Coronary artery (tissue), 2 donors: ENCODE results near the gene FOXK1.

Experiments
- DNase-seq: peaks from one replicate; pipeline ENCODE4 v3.0.0-alpha.2; 2017; ENCODE audit warnings: low spot score
- H3K27ac ChIP-seq, 2 donors: fragments of 200-600 bp; sonication (generic); one replicate each; pipeline ENCODE4 v1.5.1; 2016 to 2019
- H3K4me3 ChIP-seq: fragments of 200-600 bp; sonication (generic); 2 replicates; pipeline ENCODE4 v1.5.1; 2016; ENCODE audit warnings: mild to moderate bottlenecking, moderate library complexity
- CTCF ChIP-seq: fragments of 200-600 bp; sonication (generic); IDR thresholded peaks from one replicate; pipeline ENCODE4 v1.5.1; 2019; ENCODE audit warnings: antibody characterized with exemption

Gene FOXK1

DNA sequence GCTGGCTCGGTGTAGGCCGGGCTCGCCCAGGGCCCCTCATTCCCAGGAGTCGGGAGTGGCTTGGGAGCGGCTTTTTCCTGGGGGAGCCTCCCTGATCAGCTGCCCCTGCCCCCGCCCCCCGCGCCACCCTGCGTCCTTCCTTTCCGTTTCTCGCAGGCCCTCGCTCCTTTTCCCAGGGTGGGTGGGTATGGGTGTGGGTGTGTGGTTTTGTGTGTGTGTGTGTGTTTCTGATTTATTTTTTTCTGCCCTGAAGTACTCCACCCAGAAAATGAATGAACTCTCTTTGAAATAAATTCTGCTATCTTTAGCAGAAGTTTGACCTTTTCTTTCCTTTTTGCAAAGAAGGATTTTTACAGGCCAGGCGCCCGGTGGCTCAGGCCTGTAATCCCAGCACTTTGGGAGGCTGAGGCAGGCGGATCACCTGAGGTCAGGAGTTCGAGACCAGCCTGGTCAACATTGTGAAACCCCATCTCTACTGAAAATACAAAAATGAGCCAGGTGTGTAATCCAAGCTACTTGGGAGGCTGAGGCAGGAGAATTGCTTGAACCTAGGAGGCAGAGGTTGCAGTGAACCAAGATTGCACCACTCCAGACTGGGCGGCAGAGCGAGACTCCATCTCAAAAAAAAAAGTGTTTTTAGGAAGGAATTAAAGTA lies 63.3 kb downstream of the FOXK1 start:
- TF ChIP-seq CTCF = no peak
- DNase-seq = no peak
- H3K4me3 ChIP-seq = peak overlapping the region; percentile 57

DNA sequence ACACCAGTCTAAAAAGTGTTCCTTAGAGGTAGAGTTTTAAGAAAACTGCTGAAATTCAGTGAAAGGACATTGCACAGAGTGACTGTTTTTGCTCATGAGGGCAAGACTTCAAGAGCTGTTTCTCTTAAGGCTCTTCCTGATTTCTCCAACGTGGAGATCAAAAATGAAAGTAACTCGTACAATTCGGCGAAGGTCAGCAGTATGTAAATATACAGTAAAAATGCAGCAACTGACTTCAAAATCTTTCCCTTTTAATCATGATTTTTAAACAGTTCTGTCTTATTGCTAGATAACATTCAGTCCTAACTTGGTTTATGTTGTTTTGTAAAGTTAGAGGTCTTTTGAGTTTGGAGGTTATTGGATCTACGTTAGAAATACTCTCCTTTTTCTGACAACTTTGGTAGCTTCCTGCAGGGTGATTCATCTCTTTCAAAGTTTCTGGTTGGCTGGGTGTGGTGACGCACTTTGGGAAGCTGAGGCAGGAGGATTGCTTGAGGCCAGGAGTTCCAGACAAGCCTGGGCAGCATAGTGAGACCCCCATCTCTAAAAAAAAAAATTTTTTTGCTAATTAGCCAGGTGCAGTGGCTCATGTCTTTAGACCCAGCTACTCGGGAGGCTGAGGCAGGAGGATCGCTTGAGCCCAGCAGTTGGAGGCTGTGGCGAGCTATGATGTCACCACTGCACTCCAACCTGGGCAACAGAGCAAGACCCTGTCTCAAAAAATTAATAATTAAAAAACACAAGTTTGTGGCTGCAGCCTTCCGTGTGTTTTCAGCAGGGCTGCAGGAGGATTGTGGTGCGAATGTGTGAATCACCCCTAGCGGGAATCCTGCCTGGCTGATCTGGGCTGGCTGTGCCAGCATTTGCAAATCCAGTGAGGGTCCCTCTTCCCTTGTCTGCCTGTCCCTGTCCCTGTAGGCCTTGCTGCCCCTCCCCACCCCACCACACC lies 64.2 kb downstream of the FOXK1 start:
- DNase-seq = no peak
- Histone ChIP-seq H3K27ac (peak overlapping the region; percentile 93 to 95), H3K4me3 (peak overlapping the region; percentile 57)
- TF ChIP-seq CTCF = no peak

More for the DNA sequence above, 63.3 kb downstream of the FOXK1 start:
- H3K27ac ChIP-seq = peak overlapping the region; percentile 93 to 95

GRCh38 chr7:4747013-4747412 lies 64.9 kb downstream of the FOXK1 start:
- no peak for TF ChIP-seq CTCF
- Histone ChIP-seq H3K4me3 (no peak overlapping the region), H3K27ac (peak overlapping the region; percentile 93 to 95)
- DNase-seq = no peak

- TF ChIP-seq CTCF = no peak
- no peak overlapping the region for H3K4me3 ChIP-seq
- no peak for DNase-seq
- peak overlapping the region; percentile 93 to 95 for H3K27ac ChIP-seq
Measured at GRCh38 chr7:4747746-4748145, 65.7 kb downstream of the FOXK1 start.

GRCh38 chr7:4748231-4748681 lies 66.2 kb downstream of the FOXK1 start:
- no peak for DNase-seq
- Histone ChIP-seq H3K27ac (peak overlapping the region; percentile 34 to 95), H3K4me3 (no peak overlapping the region)
- no peak for TF ChIP-seq CTCF

DNA sequence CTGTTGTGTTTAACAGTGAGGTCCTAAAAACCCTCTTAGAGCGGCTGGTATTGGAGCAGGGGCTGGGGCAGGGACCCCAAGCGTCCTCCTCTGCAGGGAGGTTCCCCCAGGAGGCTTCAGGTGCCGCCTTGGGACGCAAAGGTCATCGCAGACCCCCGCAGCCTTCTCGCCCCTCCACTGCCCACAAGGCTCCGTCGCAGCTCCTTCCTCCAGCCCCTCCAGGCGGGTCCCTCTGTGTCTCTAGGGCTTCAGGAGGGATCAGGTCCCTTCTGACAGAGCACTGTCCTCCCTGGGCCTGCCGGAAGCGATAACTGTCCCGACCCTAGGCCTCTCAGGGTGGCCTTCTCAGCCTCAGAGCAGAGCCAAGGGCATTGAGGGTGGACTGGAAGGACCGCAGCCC lies 67.3 kb downstream of the FOXK1 start:
- H3K27ac ChIP-seq = peak overlapping the region in 1 of 2 donors; percentile 21
- no peak for TF ChIP-seq CTCF
- H3K4me3 ChIP-seq = no peak overlapping the region
- DNase-seq = no peak
